Smooth muscle cell (in vitro differentiated cells): ENCODE results near the gene BCAS3. TPM values are rescaled to one million over a fixed set of nuclear protein-coding genes. Genes with fewer than 3 reads are reported as not detected.

Experiments used
- DNase-seq: peaks from one replicate; lab custom pipeline; 2025; ENCODE audit not compliant: unreplicated experiment; lab: John Stamatoyannopoulos, UW
- H2AFZ ChIP-seq: fragments of 200-600 bp; sonication (generic); 2 replicates; pipeline ENCODE4 v1.6.0; 2016; ENCODE audit warnings: antibody characterized with exemption, low read depth, mild to moderate bottlenecking
- H3F3A ChIP-seq: fragments of 200-600 bp; sonication (generic); 2 replicates; pipeline ENCODE4 v1.6.0; 2017; ENCODE audit warnings: antibody characterized with exemption, low read depth
- H3K27ac ChIP-seq: fragments of 200-600 bp; sonication (generic); 2 replicates; pipeline ENCODE4 v1.5.1; 2016; ENCODE audit warnings: low read depth, mild to moderate bottlenecking
- H3K27me3 ChIP-seq: fragments of 200-600 bp; sonication (generic); 2 replicates; pipeline ENCODE4 v1.6.1; 2016; ENCODE audit warnings: low read depth, mild to moderate bottlenecking
- H3K36me3 ChIP-seq: fragments of 200-600 bp; sonication (generic); 2 replicates; pipeline ENCODE4 v1.5.1; 2016; ENCODE audit warnings: low read depth
- H3K4me1 ChIP-seq: fragments of 200-600 bp; sonication (generic); 2 replicates; pipeline ENCODE4 v1.5.1; 2016; ENCODE audit warnings: low read depth
- H3K4me2 ChIP-seq: fragments of 200-600 bp; sonication (generic); 2 replicates; pipeline ENCODE4 v1.6.0; 2016; ENCODE audit warnings: mild to moderate bottlenecking
- H3K4me3 ChIP-seq: fragments of 200-600 bp; sonication (generic); 2 replicates; pipeline ENCODE4 v1.5.1; 2016; ENCODE audit warnings: mild to moderate bottlenecking
- H3K79me2 ChIP-seq: fragments of 200-600 bp; sonication (generic); 2 replicates; pipeline ENCODE4 v1.6.0; 2016; ENCODE audit warnings: low read depth, mild to moderate bottlenecking
- H3K9ac ChIP-seq: fragments of 200-600 bp; sonication (generic); 2 replicates; pipeline ENCODE4 v1.6.0; 2016; ENCODE audit warnings: low read depth
- H3K9me3 ChIP-seq: fragments of 200-600 bp; sonication (generic); replicated peaks from 2 replicates; pipeline ENCODE4 v1.5.1; 2016; ENCODE audit warnings: low read depth
- H4K20me1 ChIP-seq: fragments of 200-600 bp; sonication (generic); 2 replicates; pipeline ENCODE4 v1.6.0; 2016; ENCODE audit warnings: low read depth
- WGBS: methylation state at CpG from one replicate; pipeline ENCODE4 v1.1.7; 2016; ENCODE audit warnings: low lambda C conversion rate; 5-methylcytosine and 5-hydroxymethylcytosine counted together
- polyA plus RNA-seq: library from polyadenylated mRNA; unstranded; fragments of >200 nt; fragmentation: Nextera tagmentation; extraction: Ambion mirVana; gene quantifications from 2 replicates; pipeline ENCODE4 v1.2.1, GENCODE V29; 2016
- total RNA-seq: library from RNA; depleted of rRNA; stranded (reverse); fragments of >200 nt; gene quantifications from 2 replicates; pipeline ENCODE4 v1.2.3, GENCODE V29; 2014
- TF ChIP-seq, protein P1 (sequence below): fragments of 200-600 bp; sonication (generic); IDR thresholded peaks from 2 replicates; pipeline ENCODE4 v1.5.1; 2017; ENCODE audit warnings: borderline replicate concordance, mild to moderate bottlenecking, antibody characterized with exemption; ENCODE audit not compliant: insufficient read depth, poor library complexity, severe bottlenecking

BCAS3 gene
- total and polyA plus RNA-seq, 2 experiments from 2014 or later = 17.2 to 54.5 TPM

DNA sequence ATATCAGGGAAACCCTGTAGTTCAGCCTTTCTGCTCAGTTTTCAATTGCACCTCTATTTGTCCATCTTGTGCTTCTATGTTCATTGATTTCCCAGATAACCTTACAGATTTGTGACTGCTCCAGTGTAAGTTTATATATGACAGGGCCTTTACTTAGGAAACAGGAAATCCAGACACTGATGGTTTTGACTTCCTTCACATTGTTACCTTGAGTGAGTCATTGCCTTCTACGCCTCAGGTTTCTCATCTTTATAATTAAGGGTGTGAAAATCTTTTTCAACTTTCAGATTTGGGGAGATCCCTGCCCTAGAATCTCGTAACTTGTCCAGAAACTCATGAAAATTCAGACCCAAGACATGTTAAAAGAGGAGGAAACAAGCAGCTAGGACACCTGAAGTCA, 379.6 kb downstream of the BCAS3 start:
- H3K27ac ChIP-seq = no peak overlapping the region
- H3K9me3 ChIP-seq = no peaks in the 10 kb centered on the region
- WGBS = 84% methylated on average over 2 of the region's 2 CpGs
- no peaks in the 10 kb centered on the region for H3K27me3 ChIP-seq
- no peak overlapping the region for H3K4me2 ChIP-seq
- H4K20me1 ChIP-seq = no peaks in the 10 kb centered on the region
- no peaks in the 10 kb centered on the region for H3K79me2 ChIP-seq
- no peaks in the 10 kb centered on the region for H3F3A ChIP-seq
- DNase-seq = no peak
- TF ChIP-seq, protein P1, sequence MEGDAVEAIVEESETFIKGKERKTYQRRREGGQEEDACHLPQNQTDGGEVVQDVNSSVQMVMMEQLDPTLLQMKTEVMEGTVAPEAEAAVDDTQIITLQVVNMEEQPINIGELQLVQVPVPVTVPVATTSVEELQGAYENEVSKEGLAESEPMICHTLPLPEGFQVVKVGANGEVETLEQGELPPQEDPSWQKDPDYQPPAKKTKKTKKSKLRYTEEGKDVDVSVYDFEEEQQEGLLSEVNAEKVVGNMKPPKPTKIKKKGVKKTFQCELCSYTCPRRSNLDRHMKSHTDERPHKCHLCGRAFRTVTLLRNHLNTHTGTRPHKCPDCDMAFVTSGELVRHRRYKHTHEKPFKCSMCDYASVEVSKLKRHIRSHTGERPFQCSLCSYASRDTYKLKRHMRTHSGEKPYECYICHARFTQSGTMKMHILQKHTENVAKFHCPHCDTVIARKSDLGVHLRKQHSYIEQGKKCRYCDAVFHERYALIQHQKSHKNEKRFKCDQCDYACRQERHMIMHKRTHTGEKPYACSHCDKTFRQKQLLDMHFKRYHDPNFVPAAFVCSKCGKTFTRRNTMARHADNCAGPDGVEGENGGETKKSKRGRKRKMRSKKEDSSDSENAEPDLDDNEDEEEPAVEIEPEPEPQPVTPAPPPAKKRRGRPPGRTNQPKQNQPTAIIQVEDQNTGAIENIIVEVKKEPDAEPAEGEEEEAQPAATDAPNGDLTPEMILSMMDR = no peak
- no peak overlapping the region for H3K4me3 ChIP-seq
- no peak overlapping the region for H3K9ac ChIP-seq
- H3K36me3 ChIP-seq = no peaks in the 10 kb centered on the region
- no peak overlapping the region for H2AFZ ChIP-seq
- no peaks in the 10 kb centered on the region for H3K4me1 ChIP-seq

DNA sequence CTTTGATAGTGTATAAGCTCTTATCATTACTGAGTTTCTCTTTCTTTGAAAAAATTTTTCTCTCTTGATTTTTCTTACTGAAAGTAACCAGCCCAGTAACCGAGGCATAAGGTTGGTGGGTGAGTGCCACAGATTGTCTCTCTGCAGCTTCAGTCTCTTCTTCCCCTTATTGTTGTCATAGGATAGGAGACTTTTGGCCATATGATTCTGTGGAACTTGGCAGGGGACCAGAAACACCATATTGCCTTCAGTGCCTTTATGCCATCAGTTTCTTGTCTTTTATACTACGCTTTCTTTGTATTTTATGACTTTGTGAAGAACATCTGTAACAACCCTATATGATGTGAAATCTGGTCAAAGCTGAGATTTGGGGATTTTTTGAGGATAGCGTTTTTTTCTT, 380.4 kb downstream of the BCAS3 start:
- Histone ChIP-seq H3K4me2 (no peak overlapping the region), H3K27me3 (no peaks in the 10 kb centered on the region), H3K79me2 (no peaks in the 10 kb centered on the region), H2AFZ (no peak overlapping the region), H3K4me1 (no peaks in the 10 kb centered on the region), H3K4me3 (no peak overlapping the region), H3F3A (no peaks in the 10 kb centered on the region), H3K36me3 (no peaks in the 10 kb centered on the region), H4K20me1 (no peaks in the 10 kb centered on the region), H3K9me3 (no peaks in the 10 kb centered on the region), H3K27ac (no peak overlapping the region), H3K9ac (no peak overlapping the region)
- TF ChIP-seq, protein P1 = no peak
- 97% methylated on average over 3 of the region's 3 CpGs for WGBS
- no peak for DNase-seq

DNA sequence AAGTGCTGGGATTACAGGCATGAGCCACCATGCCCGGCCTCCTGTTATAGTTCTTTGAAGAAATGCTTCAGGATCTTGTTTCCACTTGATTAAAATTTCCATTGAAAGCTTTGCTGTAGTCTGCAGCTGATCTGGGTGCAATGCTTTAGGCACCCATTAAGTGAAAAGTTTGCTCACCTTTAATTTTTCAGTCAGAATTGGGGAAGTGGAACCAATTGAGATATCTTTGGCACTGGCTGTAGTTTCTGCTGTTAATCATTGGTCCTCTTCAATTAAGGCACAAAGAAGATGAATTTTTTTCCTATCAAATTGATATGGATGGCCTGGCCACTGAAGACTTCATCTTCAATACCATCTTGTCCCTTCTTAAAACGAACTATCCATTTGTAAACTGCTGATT, 385.9 kb downstream of the BCAS3 start:
- H3K9ac ChIP-seq = no peak overlapping the region
- no peak overlapping the region for H3K4me3 ChIP-seq
- no peaks in the 10 kb centered on the region for H3K79me2 ChIP-seq
- H3K4me2 ChIP-seq = no peak overlapping the region
- no peaks in the 10 kb centered on the region for H3K27me3 ChIP-seq
- TF ChIP-seq, protein P1 = no peak
- no peak for DNase-seq
- peaks cover 5% of the 10 kb centered on the region for H3F3A ChIP-seq
- H3K27ac ChIP-seq = no peak overlapping the region
- H3K4me1 ChIP-seq = peaks cover 3% of the 10 kb centered on the region
- H3K9me3 ChIP-seq = no peaks in the 10 kb centered on the region
- H3K36me3 ChIP-seq = no peaks in the 10 kb centered on the region
- WGBS = 95% methylated on average over 2 of the region's 2 CpGs
- no peaks in the 10 kb centered on the region for H4K20me1 ChIP-seq
- no peak overlapping the region for H2AFZ ChIP-seq

DNA sequence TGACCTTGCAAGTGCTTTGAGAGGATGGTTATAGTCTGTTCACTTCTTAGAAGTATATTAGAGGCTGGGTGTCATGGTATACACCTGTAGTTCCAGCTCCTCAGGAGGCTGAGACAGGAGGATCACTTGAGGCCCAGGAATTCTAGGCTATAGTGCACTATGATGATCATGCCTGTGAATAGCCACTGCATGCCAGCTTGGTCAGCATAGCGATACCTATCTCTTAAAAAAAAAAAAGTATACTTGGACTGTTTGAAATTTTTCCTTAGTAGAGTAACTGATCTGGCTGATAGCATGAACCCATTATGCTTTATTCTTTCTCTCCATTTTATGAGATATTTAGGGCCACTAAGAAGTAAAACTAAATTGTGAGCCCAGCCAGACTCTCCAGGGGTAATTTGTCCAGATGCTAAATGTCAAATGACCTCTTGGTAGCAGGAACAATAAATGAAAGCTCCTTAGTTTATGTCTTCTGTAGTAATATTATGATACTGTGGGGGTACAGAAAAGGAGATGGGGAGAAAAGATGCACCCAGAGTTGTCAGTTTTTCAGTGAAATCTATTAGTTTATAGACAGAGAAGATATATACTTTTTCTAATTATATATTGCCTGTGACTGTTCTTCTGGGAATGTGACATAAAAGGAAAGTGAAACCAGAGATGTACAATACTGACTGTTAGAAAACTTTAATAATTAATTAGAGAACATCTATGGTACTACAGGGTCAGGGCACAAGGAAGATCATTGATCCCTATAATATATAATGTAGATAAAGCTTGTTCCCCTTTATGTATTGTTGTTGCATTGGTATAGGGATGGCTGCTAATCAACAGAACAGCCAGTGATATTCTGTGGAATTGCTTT, 386.7 kb downstream of the BCAS3 start:
- Histone ChIP-seq H3K36me3 (no peaks in the 10 kb centered on the region), H3K9ac (no peak overlapping the region), H3K27me3 (no peaks in the 10 kb centered on the region), H3K4me2 (no peak overlapping the region), H3K79me2 (no peaks in the 10 kb centered on the region), H3K27ac (no peak overlapping the region), H3K9me3 (no peaks in the 10 kb centered on the region), H3F3A (peaks cover 5% of the 10 kb centered on the region), H2AFZ (no peak overlapping the region), H3K4me3 (no peak overlapping the region), H4K20me1 (no peaks in the 10 kb centered on the region), H3K4me1 (peaks cover 3% of the 10 kb centered on the region)
- DNase-seq = no peak
- TF ChIP-seq, protein P1 = no peak
- 95% methylated on average over 1 of the region's 1 CpG for WGBS
